Natural killer cell treated with Interleukin-12 subunit alpha and Interleukin-12 subunit beta and Interleukin-15 and Interleukin-18, amount 100 ng/mL, for 72 hours (primary cell): Measurements from ENCODE around the gene HLCS. TPM values are rescaled to one million over a fixed set of nuclear protein-coding genes. Genes with fewer than 3 reads are reported as not detected.
A peak's percentile ranks its signal among the peaks of the same experiment; 100 is the strongest.

Experiments
- ATAC-seq, 2 donors: fragments of 150-1000 bp; cut with Tn5 transposase in 1 of 2; sonication (Bioruptor Pico), chemical (Tn5 transposase) in 1 of 2; 2 replicates each; pipeline ENCODE4 v1.10.0; 2021
- DNase-seq: peaks from one replicate; pipeline ENCODE4 v3.0.0; 2022; ENCODE audit warnings: low spot score
- H3K27ac Mint-ChIP-seq, 2 donors: 1 replicate in 1 of 2; 2 replicates in 1 of 2; pipeline ENCODE4 v1.8.0; 2022; ENCODE audit warnings: mixed read lengths in 2 of 2, mild to moderate bottlenecking in 1 of 2, moderate library complexity in 1 of 2
- H3K27me3 Mint-ChIP-seq, 2 donors: 1 replicate in 1 of 2; 2 replicates in 1 of 2; pipeline ENCODE4 v1.8.0; 2022; ENCODE audit warnings: mixed read lengths in 2 of 2
- H3K36me3 Mint-ChIP-seq: one replicate; pipeline ENCODE4 v1.8.0; 2022; ENCODE audit warnings: mixed read lengths
- H3K4me1 Mint-ChIP-seq, 2 donors: 1 replicate in 1 of 2; 2 replicates in 1 of 2; pipeline ENCODE4 v1.8.0; 2022; ENCODE audit warnings: low read depth in 2 of 2, mixed read lengths in 2 of 2, mild to moderate bottlenecking in 1 of 2
- H3K4me3 Mint-ChIP-seq: one replicate; pipeline ENCODE4 v1.8.0; 2022; ENCODE audit warnings: mixed read lengths
- H3K9me3 Mint-ChIP-seq: 2 replicates; pipeline ENCODE4 v1.8.0; 2022; ENCODE audit warnings: mixed read lengths
- total RNA-seq, 2 donors: library from RNA; stranded (reverse); gene quantifications; one replicate each; pipeline ENCODE4 v1.2.3, GENCODE V29; 2022

HLCS gene
- total RNA-seq, 2 donors from 2014 or later: 16.1 to 30.7 TPM

- no peak for DNase-seq
- Mint-ChIP-seq H3K9me3 (peaks cover 10% of the 10 kb centered on the region), H3K4me1 (no peaks in the 10 kb centered on the region), H3K4me3 (no peak overlapping the region), H3K27ac (no peak overlapping the region), H3K36me3 (peaks cover 18% of the 10 kb centered on the region), H3K27me3 (no peaks in the 10 kb centered on the region)
- ATAC-seq: no peak
These were observed 170.4 kb downstream of the HLCS start for GRCh38 chr21:36796070-36796469.

DNA sequence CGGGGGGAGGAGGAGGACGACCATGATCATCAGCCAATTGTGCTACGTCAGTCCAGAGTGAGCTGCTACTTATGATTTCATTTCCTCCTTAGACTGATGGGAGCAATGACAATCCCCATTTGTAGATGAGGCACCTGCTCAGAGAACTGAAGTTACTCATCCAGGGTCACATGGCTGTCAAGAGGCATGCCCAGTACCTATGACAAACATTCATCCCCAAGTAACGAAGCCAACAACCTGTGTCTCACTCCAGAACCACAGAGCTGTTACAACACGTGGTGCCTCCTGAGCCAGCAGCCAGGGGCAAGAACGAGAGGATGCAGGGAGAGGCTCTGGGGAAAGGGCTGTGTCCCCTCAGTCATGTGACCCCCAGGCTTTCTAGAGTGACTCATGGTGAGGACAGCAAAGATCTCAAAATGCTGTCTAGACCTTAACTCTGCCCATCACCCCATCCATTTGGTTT is 173.9 kb downstream of the HLCS start:
- Mint-ChIP-seq H3K36me3 (peaks cover 1% of the 10 kb centered on the region), H3K27me3 (no peaks in the 10 kb centered on the region), H3K9me3 (no peaks in the 10 kb centered on the region), H3K27ac (no peak overlapping the region), H3K4me3 (no peak overlapping the region), H3K4me1 (no peaks in the 10 kb centered on the region)
- DNase-seq (no peak), ATAC-seq (peak in 1 of 2 donors; percentile 54)

GRCh38 chr21:36791695-36792470 is 174.6 kb downstream of the HLCS start:
- DNase-seq: no peak
- no peaks in the 10 kb centered on the region for H3K4me1 Mint-ChIP-seq
- no peaks in the 10 kb centered on the region for H3K27me3 Mint-ChIP-seq
- H3K9me3 Mint-ChIP-seq: no peaks in the 10 kb centered on the region
- no peak overlapping the region for H3K27ac Mint-ChIP-seq
- H3K36me3 Mint-ChIP-seq: no peaks in the 10 kb centered on the region
- no peak overlapping the region for H3K4me3 Mint-ChIP-seq
- ATAC-seq: no peak

GRCh38 chr21:36791180-36791579 is 175.3 kb downstream of the HLCS start:
- H3K27ac Mint-ChIP-seq: no peak overlapping the region
- no peak overlapping the region for H3K4me3 Mint-ChIP-seq
- no peaks in the 10 kb centered on the region for H3K9me3 Mint-ChIP-seq
- ATAC-seq: no peak
- H3K36me3 Mint-ChIP-seq: no peaks in the 10 kb centered on the region
- no peak for DNase-seq
- no peaks in the 10 kb centered on the region for H3K27me3 Mint-ChIP-seq
- H3K4me1 Mint-ChIP-seq: no peaks in the 10 kb centered on the region

GRCh38 chr21:36790616-36791015 is 175.9 kb downstream of the HLCS start:
- ATAC-seq (no peak), DNase-seq (no peak)
- Mint-ChIP-seq H3K36me3 (no peaks in the 10 kb centered on the region), H3K4me1 (no peaks in the 10 kb centered on the region), H3K27me3 (no peaks in the 10 kb centered on the region), H3K27ac (no peak overlapping the region), H3K9me3 (no peaks in the 10 kb centered on the region), H3K4me3 (no peak overlapping the region)

- Mint-ChIP-seq H3K36me3 (no peaks in the 10 kb centered on the region), H3K9me3 (no peaks in the 10 kb centered on the region), H3K27ac (no peak overlapping the region), H3K4me1 (no peaks in the 10 kb centered on the region), H3K4me3 (no peak overlapping the region), H3K27me3 (no peaks in the 10 kb centered on the region)
- ATAC-seq (no peak), DNase-seq (no peak)
These were observed 178.3 kb downstream of the HLCS start for GRCh38 chr21:36788120-36788638.

- Mint-ChIP-seq H3K27me3 (no peaks in the 10 kb centered on the region), H3K4me1 (no peaks in the 10 kb centered on the region), H3K9me3 (no peaks in the 10 kb centered on the region), H3K4me3 (no peak overlapping the region), H3K27ac (no peak overlapping the region), H3K36me3 (no peaks in the 10 kb centered on the region)
- ATAC-seq: no peak
- no peak for DNase-seq
These were observed 180.3 kb downstream of the HLCS start for GRCh38 chr21:36786186-36786585.

- no peaks in the 10 kb centered on the region for H3K4me1 Mint-ChIP-seq
- no peaks in the 10 kb centered on the region for H3K27me3 Mint-ChIP-seq
- H3K27ac Mint-ChIP-seq: no peak overlapping the region
- ATAC-seq (no peak), DNase-seq (no peak)
- H3K4me3 Mint-ChIP-seq: no peak overlapping the region
- no peaks in the 10 kb centered on the region for H3K9me3 Mint-ChIP-seq
- no peaks in the 10 kb centered on the region for H3K36me3 Mint-ChIP-seq
These were observed 180.9 kb downstream of the HLCS start for GRCh38 chr21:36785615-36786014.

GRCh38 chr21:36784947-36785346 is 181.5 kb downstream of the HLCS start:
- Mint-ChIP-seq H3K27ac (no peak overlapping the region), H3K4me1 (peaks cover 0 to under 1% of the 10 kb centered on the region in 2 donors), H3K36me3 (no peaks in the 10 kb centered on the region), H3K9me3 (no peaks in the 10 kb centered on the region), H3K27me3 (no peaks in the 10 kb centered on the region), H3K4me3 (no peak overlapping the region)
- ATAC-seq (no peak), DNase-seq (no peak)

- Mint-ChIP-seq H3K36me3 (no peaks in the 10 kb centered on the region), H3K27ac (no peak overlapping the region), H3K4me3 (no peak overlapping the region), H3K27me3 (no peaks in the 10 kb centered on the region), H3K9me3 (no peaks in the 10 kb centered on the region), H3K4me1 (peaks cover 0 to 3% of the 10 kb centered on the region in 2 donors)
- no peak for DNase-seq
- ATAC-seq: no peak
These were observed 182.7 kb downstream of the HLCS start for GRCh38 chr21:36783612-36784374.

GRCh38 chr21:36780861-36781260 is 185.6 kb downstream of the HLCS start:
- Mint-ChIP-seq H3K36me3 (no peaks in the 10 kb centered on the region), H3K27ac (no peak overlapping the region), H3K4me3 (no peak overlapping the region), H3K27me3 (no peaks in the 10 kb centered on the region), H3K9me3 (no peaks in the 10 kb centered on the region), H3K4me1 (peaks cover 0 to 6% of the 10 kb centered on the region in 2 donors)
- ATAC-seq: no peak
- no peak for DNase-seq

GRCh38 chr21:36776981-36777617 is 189.4 kb downstream of the HLCS start:
- no peaks in the 10 kb centered on the region for H3K27me3 Mint-ChIP-seq
- no peaks in the 10 kb centered on the region for H3K36me3 Mint-ChIP-seq
- no peak overlapping the region for H3K27ac Mint-ChIP-seq
- H3K4me3 Mint-ChIP-seq: no peak overlapping the region
- ATAC-seq: no peak
- DNase-seq: no peak
- H3K9me3 Mint-ChIP-seq: no peaks in the 10 kb centered on the region
- H3K4me1 Mint-ChIP-seq: peaks cover 0 to 13% of the 10 kb centered on the region in 2 donors

DNA sequence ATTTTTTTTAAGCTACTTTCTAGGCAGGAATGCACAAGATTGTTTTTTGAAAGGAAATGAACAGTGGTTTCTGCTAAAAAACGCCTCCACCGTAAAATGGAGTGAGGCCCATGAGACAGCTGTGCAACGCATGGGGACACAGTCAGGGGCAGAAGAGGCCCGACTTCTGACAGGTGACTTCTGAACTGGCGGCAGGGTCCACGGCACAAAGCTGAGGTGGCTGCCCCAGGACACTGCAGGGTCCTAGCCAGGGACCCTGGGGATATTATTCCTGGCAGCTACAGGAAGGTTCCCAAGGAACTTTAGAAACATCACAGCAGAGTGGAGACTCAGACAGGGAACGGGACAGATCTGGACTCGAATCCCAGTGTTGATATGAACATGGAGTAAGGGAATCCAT is 192.5 kb downstream of the HLCS start:
- no peaks in the 10 kb centered on the region for H3K36me3 Mint-ChIP-seq
- no peaks in the 10 kb centered on the region for H3K27me3 Mint-ChIP-seq
- ATAC-seq (peak in 1 of 2 donors; percentile 36), DNase-seq (no peak)
- H3K4me1 Mint-ChIP-seq: peaks cover 0 to 10% of the 10 kb centered on the region in 2 donors
- no peak overlapping the region for H3K27ac Mint-ChIP-seq
- no peak overlapping the region for H3K4me3 Mint-ChIP-seq
- H3K9me3 Mint-ChIP-seq: no peaks in the 10 kb centered on the region

DNA sequence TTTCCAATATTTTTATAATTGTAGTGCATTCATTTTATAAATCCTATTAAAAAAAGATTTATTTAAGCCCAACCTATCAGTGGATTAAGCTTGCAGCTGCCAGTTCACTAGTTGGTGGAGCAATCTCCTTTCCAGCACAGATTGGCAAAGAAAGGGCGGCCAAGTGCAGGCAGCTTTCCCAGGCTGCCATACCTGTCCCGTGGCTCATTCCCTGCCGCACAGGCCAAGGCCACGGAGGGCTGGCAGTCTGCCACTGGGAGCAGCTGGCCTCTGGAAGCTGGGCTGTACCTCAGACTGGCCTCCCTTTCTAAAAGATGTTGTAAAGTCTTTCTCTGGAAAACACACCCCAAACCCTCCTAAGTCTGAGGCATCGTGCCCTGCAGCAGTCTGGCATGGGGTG is 193.4 kb downstream of the HLCS start:
- Mint-ChIP-seq H3K27me3 (no peaks in the 10 kb centered on the region), H3K9me3 (no peaks in the 10 kb centered on the region), H3K36me3 (no peaks in the 10 kb centered on the region), H3K27ac (no peak overlapping the region), H3K4me1 (peaks cover 0 to 10% of the 10 kb centered on the region in 2 donors), H3K4me3 (no peak overlapping the region)
- DNase-seq (no peak), ATAC-seq (no peak)
